GM12878 (cell line): ENCODE data around the gene PPIB.

ENCODE experiments used
- JUND ChIP-seq: IDR thresholded peaks from 2 replicates; pipeline ENCODE4 v1.6.1; 2012; ENCODE audit warnings: low read depth, mild to moderate bottlenecking, low read length, improper control_type of control experiment, moderate library complexity
- NFXL1 ChIP-seq: fragments of 450-650 bp; IDR thresholded peaks from 2 replicates; pipeline ENCODE4 v1.6.1; 2017; ENCODE audit warnings: antibody characterized with exemption, mild to moderate bottlenecking, borderline replicate concordance
- TAF1 ChIP-seq: IDR thresholded peaks from 2 replicates; pipeline ENCODE4 v1.6.1; 2011; ENCODE audit warnings: mild to moderate bottlenecking, low read depth, low read length, borderline replicate concordance

DNA sequence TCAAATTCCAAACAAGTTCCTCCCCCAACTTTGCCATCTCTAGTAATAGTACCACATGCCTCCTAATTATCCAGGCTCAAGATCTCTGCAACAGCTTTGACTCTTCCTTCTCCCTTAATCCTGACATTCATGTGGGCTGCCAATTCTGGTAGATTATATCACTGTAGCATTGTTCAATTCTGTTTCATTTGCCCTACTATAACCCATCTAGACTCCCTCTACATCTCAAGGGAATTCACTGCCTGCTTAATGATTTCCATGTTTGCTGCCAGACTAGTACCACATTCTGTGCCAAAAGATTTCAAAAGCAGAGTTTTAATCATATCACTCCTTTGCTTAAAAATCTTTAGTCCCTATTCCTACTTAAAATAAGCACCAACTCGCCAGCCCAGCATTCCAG lies 34.6 kb upstream of the PPIB start:
- TF ChIP-seq JUND (no peak), TAF1 (no peak), NFXL1 (no peak)
